Liver (tissue), 3 donors: ENCODE data around the gene MYO3B.

ENCODE experiments used
- ATF3 ChIP-seq: IDR thresholded peaks from 2 replicates; pipeline ENCODE4 v1.6.1; 2016; ENCODE audit warnings: antibody characterized with exemption
- CTCF ChIP-seq: fragments of 150-350 bp; IDR thresholded peaks from 2 replicates; pipeline ENCODE4 v1.5.1; 2017; ENCODE audit warnings: improper control_type of control experiment, low read depth, low read length; ENCODE audit not compliant: missing input control
- EGR1 ChIP-seq, 2 donors: IDR thresholded peaks; 2 replicates each; pipeline ENCODE4 v1.6.1; 2016 to 2018; ENCODE audit warnings: antibody characterized with exemption in 2 of 2, low read depth in 2 of 2
- FOXA1 ChIP-seq: IDR thresholded peaks from 2 replicates; pipeline ENCODE4 v1.6.1; 2016; ENCODE audit warnings: antibody characterized with exemption
- GABPA ChIP-seq, 2 donors: IDR thresholded peaks in 1 of 2; conservative IDR thresholded peaks in 1 of 2; 2 replicates each; pipeline ENCODE4 v1.6.1; 2016; ENCODE audit warnings: antibody characterized with exemption in 2 of 2, mild to moderate bottlenecking in 1 of 2, moderate library complexity in 1 of 2
- MAX ChIP-seq: IDR thresholded peaks from 2 replicates; pipeline ENCODE4 v1.6.1; 2016; ENCODE audit warnings: antibody characterized with exemption
- NR2F2 ChIP-seq: IDR thresholded peaks from 2 replicates; pipeline ENCODE4 v1.6.1; 2016; ENCODE audit warnings: antibody characterized with exemption
- RAD21 ChIP-seq, 2 donors: IDR thresholded peaks; 2 replicates each; pipeline ENCODE4 v1.6.1; 2016; ENCODE audit warnings: antibody characterized with exemption in 2 of 2, mild to moderate bottlenecking in 2 of 2
- REST ChIP-seq: IDR thresholded peaks from 2 replicates; pipeline ENCODE4 v1.6.1; 2016; ENCODE audit warnings: antibody characterized with exemption, mild to moderate bottlenecking
- SP1 ChIP-seq: IDR thresholded peaks from 2 replicates; pipeline ENCODE4 v1.6.1; 2018; ENCODE audit warnings: antibody characterized with exemption, mild to moderate bottlenecking
- TAF1 ChIP-seq: conservative IDR thresholded peaks from 2 replicates; pipeline ENCODE4 v1.6.1; 2016; ENCODE audit warnings: antibody characterized with exemption, mild to moderate bottlenecking
- YY1 ChIP-seq: IDR thresholded peaks from 2 replicates; pipeline ENCODE4 v1.6.1; 2016; ENCODE audit warnings: antibody characterized with exemption, mild to moderate bottlenecking
- donor health status: healthy.
- donor health status: healthy.

GRCh38 chr2:170241756-170242155 is 63.8 kb downstream of the MYO3B start:
- TF ChIP-seq CTCF (no peak), YY1 (no peak), EGR1 (IDR thresholded peaks at IDR 0.05; ENCODE audit: low read depth in 2 of 2) (no peak), TAF1 (no peak), GABPA (IDR thresholded peaks at IDR 0.05 in 1 of 2, conservative IDR thresholded peaks at IDR 0.05 in 1 of 2) (no peak), REST (no peak), FOXA1 (no peak), SP1 (no peak), RAD21 (IDR thresholded peaks at IDR 0.05) (no peak), MAX (no peak), ATF3 (no peak), NR2F2 (no peak)
